Tibial artery (tissue), 4 donors: ENCODE data around the gene USP5.
"Not testable (repeated sequence)": the region's sequence is repeated elsewhere in the genome, so short reads cannot be mapped to it uniquely, and the experiment has no call there.

Experiments used
- DNase-seq, 2 donors: peaks; one replicate each; pipeline ENCODE4 v3.0.0-alpha.2; 2019
- H3K27ac ChIP-seq, 2 donors: fragments of 200-600 bp; sonication (generic) in 1 of 2; 1 replicate in 1 of 2; 2 replicates in 1 of 2; pipeline ENCODE4 v1.5.1; 2018 to 2019; ENCODE audit warnings: mild to moderate bottlenecking in 1 of 2
- H3K27me3 ChIP-seq, 2 donors: fragments of 200-600 bp; sonication (generic) in 1 of 2; one replicate each; pipeline versions ENCODE4 v1.5.1 to v1.6.0; 2016 to 2019
- H3K36me3 ChIP-seq, 3 donors: fragments of 200-600 bp; sonication (generic) in 2 of 3; one replicate each; pipeline ENCODE4 v1.5.1; 2016 to 2019; ENCODE audit warnings: mild to moderate bottlenecking in 2 of 3
- H3K4me1 ChIP-seq, 4 donors: fragments of 200-600 bp; sonication (generic) in 2 of 4; 1 replicate in 3 of 4; 2 replicates in 1 of 4; pipeline ENCODE4 v1.5.1; 2016 to 2019
- H3K4me3 ChIP-seq, 2 donors: fragments of 200-600 bp; sonication (generic) in 1 of 2; 1 replicate in 1 of 2; 2 replicates in 1 of 2; pipeline ENCODE4 v1.5.1; 2018 to 2019; ENCODE audit warnings: mild to moderate bottlenecking in 2 of 2
- H3K9me3 ChIP-seq, 3 donors: fragments of 200-600 bp; sonication (generic) in 1 of 3; one replicate each; pipeline ENCODE4 v1.5.1; 2016 to 2019
- intact Hi-C: fragments of 100-400 bp; cut with DNase I; formaldehyde crosslinking; loops from one replicate; pipeline ENCODE4 v1.15.0; 2023; ENCODE audit warnings: low total_unique reads
- TF ChIP-seq, protein P1 (sequence below), 2 experiments: fragments of 200-600 bp in 1 of 2; fragments of 450-650 bp in 1 of 2; IDR thresholded peaks; one replicate each; pipeline ENCODE4 v1.5.1; 2017 to 2019; ENCODE audit warnings: antibody characterized with exemption in 2 of 2, mild to moderate bottlenecking in 1 of 2, moderate library complexity in 1 of 2

Gene USP5

DNA sequence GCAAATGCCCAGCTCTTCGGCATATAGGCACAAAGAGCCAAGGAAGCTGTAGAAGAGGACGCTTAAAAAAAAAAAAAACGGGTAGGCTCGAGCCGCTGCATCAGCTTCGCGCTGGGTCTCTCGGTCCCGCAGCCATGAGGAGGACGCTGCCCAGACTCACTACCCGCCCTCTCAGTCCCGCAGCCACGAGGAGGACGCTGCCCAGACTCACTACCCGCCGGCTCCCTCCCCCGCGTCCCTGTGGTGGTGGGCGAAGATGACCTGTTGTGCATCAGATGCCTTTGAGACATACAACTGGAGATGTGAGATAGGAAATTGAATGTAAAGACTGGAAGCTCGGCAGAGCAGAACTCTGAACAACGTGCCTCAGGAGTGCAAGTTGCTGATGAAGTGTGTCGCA, 32.6 kb downstream of the USP5 start:
- no peak for DNase-seq
- intact Hi-C loops = no loop called here
- Histone ChIP-seq H3K4me1 (no peaks in the 10 kb centered on the region), H3K36me3 (peaks cover 8 to 39% (median 24%) of the 10 kb centered on the region in 3 donors), H3K27ac (no peak overlapping the region), H3K4me3 (no peak overlapping the region), H3K9me3 (no peaks in the 10 kb centered on the region), H3K27me3 (no peaks in the 10 kb centered on the region)
- TF ChIP-seq, protein P1, sequence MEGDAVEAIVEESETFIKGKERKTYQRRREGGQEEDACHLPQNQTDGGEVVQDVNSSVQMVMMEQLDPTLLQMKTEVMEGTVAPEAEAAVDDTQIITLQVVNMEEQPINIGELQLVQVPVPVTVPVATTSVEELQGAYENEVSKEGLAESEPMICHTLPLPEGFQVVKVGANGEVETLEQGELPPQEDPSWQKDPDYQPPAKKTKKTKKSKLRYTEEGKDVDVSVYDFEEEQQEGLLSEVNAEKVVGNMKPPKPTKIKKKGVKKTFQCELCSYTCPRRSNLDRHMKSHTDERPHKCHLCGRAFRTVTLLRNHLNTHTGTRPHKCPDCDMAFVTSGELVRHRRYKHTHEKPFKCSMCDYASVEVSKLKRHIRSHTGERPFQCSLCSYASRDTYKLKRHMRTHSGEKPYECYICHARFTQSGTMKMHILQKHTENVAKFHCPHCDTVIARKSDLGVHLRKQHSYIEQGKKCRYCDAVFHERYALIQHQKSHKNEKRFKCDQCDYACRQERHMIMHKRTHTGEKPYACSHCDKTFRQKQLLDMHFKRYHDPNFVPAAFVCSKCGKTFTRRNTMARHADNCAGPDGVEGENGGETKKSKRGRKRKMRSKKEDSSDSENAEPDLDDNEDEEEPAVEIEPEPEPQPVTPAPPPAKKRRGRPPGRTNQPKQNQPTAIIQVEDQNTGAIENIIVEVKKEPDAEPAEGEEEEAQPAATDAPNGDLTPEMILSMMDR (IDR thresholded peaks at IDR 0.05) = no peak

GRCh38 chr12:6886206-6886999, 34.5 kb downstream of the USP5 start:
- H3K9me3 ChIP-seq, intact Hi-C loops, H3K4me3 ChIP-seq, H3K27me3 ChIP-seq, H3K4me1 ChIP-seq, H3K27ac ChIP-seq, DNase-seq: not testable (repeated sequence)
- H3K36me3 ChIP-seq = peaks cover 8 to 39% (median 24%) of the 10 kb centered on the region in 3 donors

- Histone ChIP-seq H3K9me3 (no peaks in the 10 kb centered on the region), H3K27ac (no peak overlapping the region), H3K4me1 (peaks cover 0 to 15% (median 5%) of the 10 kb centered on the region in 4 donors), H3K36me3 (peaks cover 8 to 34% (median 21%) of the 10 kb centered on the region in 3 donors), H3K27me3 (peaks cover 0 to 3% of the 10 kb centered on the region in 2 donors), H3K4me3 (no peak overlapping the region)
- TF ChIP-seq, protein P1 (IDR thresholded peaks at IDR 0.05) = no peak
- intact Hi-C loops = no loop called here
- no peak for DNase-seq
Measured at GRCh38 chr12:6887460-6887859, 35.5 kb downstream of the USP5 start.

DNA sequence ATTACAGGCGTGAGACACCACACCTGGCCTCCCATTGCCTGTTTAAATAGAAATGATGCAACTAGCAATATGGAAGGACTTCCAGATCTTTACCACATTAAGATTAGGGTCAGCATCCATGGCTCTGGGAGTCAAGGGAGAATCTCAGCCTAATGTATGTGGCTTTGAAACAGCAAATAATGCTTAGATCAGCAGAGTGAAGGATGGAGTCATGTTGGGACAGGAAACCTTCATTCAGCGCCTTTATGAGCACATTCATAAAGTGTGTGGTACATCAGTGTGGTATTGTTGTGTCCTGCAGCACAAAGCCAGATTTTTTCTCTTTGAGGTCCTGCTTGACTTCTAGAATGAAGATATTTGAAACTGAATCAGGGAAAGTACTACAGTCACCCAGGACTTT, 36.4 kb downstream of the USP5 start:
- no peak overlapping the region for H3K27ac ChIP-seq
- no peaks in the 10 kb centered on the region for H3K9me3 ChIP-seq
- H3K4me3 ChIP-seq = no peak overlapping the region
- intact Hi-C loops = no loop called here
- peaks cover 8 to 25% (median 14%) of the 10 kb centered on the region in 3 donors for H3K36me3 ChIP-seq
- H3K27me3 ChIP-seq = peaks cover 0 to 3% of the 10 kb centered on the region in 2 donors
- no peak for DNase-seq
- peaks cover 0 to 15% (median 5%) of the 10 kb centered on the region in 4 donors for H3K4me1 ChIP-seq
- TF ChIP-seq, protein P1 (IDR thresholded peaks at IDR 0.05) = no peak

DNA sequence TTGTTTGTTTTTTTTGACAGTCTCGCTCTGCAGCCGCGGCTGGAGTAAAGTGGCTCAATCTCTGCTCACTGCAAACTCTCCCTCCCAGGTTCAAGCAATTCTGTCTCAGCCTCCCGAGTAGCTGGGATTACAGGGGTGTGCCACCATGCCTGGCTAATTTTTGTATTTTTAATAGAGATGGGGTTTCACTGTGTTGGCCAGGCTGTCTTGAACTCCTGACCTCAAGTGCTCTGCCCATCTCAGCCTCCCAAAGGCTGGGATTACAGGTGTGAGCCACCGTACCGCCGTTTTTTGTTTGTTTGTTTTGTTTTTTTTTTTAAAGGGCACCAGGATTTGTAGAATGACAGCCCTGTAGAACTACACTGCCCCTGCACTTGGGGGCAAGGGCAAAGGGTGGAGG, 36.8 kb downstream of the USP5 start:
- DNase-seq, H3K27me3 ChIP-seq, H3K9me3 ChIP-seq, H3K27ac ChIP-seq, intact Hi-C loops, H3K4me3 ChIP-seq: not testable (repeated sequence)
- peaks cover 0 to 15% (median 5%) of the 10 kb centered on the region in 4 donors for H3K4me1 ChIP-seq
- H3K36me3 ChIP-seq = peaks cover 6 to 20% (median 11%) of the 10 kb centered on the region in 3 donors

GRCh38 chr12:6889775-6890573, 38.0 kb downstream of the USP5 start:
- H3K36me3 ChIP-seq, intact Hi-C loops, H3K27me3 ChIP-seq, H3K9me3 ChIP-seq, DNase-seq, H3K4me3 ChIP-seq: not testable (repeated sequence)
- peak overlapping the region; percentile 80 to 93 for H3K27ac ChIP-seq
- peaks cover 0 to 15% (median 5%) of the 10 kb centered on the region in 4 donors for H3K4me1 ChIP-seq
